PFSK-1 (cell line): Measurements from ENCODE around the gene SIL1.

Experiments used
- FOXP2 ChIP-seq: optimal IDR thresholded peaks from 2 replicates; pipeline ENCODE3; 2011; ENCODE audit warnings: borderline replicate concordance, control low read depth, inconsistent platforms; ENCODE audit not compliant: insufficient read depth; ENCODE audit errors: extremely low read length, extremely low read depth
- POLR2AphosphoS5 ChIP-seq: IDR thresholded peaks from 2 replicates; pipeline ENCODE4 v1.6.1; 2012; ENCODE audit warnings: low read depth, mild to moderate bottlenecking, control low read depth, low read length, moderate library complexity
- SIN3A ChIP-seq: IDR thresholded peaks from 2 replicates; pipeline ENCODE4 v1.6.1; 2012; ENCODE audit warnings: mild to moderate bottlenecking, low read length, moderate library complexity, borderline replicate concordance; ENCODE audit not compliant: insufficient read depth
- TAF1 ChIP-seq: IDR thresholded peaks from 2 replicates; pipeline ENCODE4 v1.6.1; 2012; ENCODE audit warnings: low read length, control low read depth, borderline replicate concordance; ENCODE audit not compliant: insufficient read depth
- TF ChIP-seq, protein P1 (sequence below), 2 experiments: IDR thresholded peaks; 2 replicates each; pipeline versions ENCODE4 v1.6.1 to v1.8.0; 2011 to 2012; ENCODE audit warnings: low read depth in 2 of 2, low read length in 2 of 2, control low read depth in 1 of 2, inconsistent platforms in 1 of 2, mild to moderate bottlenecking in 1 of 2, moderate library complexity in 1 of 2; ENCODE audit not compliant: insufficient read depth in 1 of 2

SIL1 gene

DNA sequence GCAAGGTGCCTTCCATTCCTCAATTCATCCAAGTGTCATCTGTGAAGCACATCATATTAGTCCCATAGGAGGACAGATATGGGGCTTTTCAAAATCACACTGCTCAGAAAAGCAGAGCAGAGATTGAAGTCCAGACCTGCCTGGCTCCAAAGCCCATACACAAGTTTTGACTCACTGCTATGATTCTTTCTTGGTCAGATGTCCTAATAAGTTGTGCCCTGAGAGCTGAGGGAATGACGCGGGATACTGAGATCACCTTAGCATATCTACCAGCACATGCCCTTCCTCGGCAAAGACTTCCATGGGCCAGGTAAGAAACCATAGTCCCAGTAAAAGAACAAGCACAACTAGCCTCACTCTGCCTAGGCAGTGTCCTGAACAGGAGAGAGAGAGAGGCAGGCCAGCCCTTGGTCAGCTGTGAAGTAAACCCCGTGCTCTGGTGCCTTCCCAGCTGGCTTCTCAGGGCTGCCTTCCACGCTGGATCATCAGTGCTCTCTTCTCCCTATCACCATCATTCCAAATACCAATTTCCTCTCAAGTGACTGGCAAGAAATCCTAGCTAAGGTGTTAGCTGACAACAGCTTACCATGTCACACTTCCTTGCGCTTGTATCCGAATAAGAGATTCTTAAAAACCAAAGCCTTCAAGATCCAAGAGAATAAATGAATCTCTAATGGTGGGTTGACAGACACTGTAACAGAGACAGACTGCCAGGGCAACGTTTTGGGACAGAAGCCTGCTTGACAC is 73.2 kb downstream of the SIL1 start:
- TF ChIP-seq TAF1 (no peak), SIN3A (no peak), POLR2AphosphoS5 (no peak), FOXP2 (no peak)
- TF ChIP-seq, protein P1, sequence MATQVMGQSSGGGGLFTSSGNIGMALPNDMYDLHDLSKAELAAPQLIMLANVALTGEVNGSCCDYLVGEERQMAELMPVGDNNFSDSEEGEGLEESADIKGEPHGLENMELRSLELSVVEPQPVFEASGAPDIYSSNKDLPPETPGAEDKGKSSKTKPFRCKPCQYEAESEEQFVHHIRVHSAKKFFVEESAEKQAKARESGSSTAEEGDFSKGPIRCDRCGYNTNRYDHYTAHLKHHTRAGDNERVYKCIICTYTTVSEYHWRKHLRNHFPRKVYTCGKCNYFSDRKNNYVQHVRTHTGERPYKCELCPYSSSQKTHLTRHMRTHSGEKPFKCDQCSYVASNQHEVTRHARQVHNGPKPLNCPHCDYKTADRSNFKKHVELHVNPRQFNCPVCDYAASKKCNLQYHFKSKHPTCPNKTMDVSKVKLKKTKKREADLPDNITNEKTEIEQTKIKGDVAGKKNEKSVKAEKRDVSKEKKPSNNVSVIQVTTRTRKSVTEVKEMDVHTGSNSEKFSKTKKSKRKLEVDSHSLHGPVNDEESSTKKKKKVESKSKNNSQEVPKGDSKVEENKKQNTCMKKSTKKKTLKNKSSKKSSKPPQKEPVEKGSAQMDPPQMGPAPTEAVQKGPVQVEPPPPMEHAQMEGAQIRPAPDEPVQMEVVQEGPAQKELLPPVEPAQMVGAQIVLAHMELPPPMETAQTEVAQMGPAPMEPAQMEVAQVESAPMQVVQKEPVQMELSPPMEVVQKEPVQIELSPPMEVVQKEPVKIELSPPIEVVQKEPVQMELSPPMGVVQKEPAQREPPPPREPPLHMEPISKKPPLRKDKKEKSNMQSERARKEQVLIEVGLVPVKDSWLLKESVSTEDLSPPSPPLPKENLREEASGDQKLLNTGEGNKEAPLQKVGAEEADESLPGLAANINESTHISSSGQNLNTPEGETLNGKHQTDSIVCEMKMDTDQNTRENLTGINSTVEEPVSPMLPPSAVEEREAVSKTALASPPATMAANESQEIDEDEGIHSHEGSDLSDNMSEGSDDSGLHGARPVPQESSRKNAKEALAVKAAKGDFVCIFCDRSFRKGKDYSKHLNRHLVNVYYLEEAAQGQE (IDR thresholded peaks at IDR 0.05; ENCODE audit: insufficient read depth in 1 of 2, low read depth in 2 of 2, low read length in 2 of 2) = no peak

DNA sequence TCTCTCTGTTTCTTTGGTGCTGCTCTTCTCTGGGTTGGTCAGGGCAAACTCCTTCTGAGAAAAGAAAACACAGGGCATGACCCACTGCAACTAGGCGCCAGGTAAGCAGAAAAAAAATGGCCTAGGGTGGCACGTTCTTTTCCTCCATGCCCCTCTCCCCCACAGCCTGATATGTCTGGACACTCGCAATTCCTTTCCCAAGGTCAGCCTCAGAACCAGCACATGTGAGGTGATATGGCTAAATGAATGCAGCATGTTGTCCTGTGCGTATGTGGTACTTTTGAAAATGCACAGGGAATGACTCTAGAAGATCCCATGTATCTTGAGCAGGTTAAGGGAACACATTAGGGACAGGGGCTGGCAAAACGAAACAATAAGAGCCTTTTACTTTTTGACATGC is 77.0 kb downstream of the SIL1 start:
- TF ChIP-seq POLR2AphosphoS5 (no peak), SIN3A (no peak), FOXP2 (no peak), TAF1 (no peak)
- TF ChIP-seq, protein P1 (IDR thresholded peaks at IDR 0.05; ENCODE audit: insufficient read depth in 1 of 2, low read depth in 2 of 2, low read length in 2 of 2) = no peak

DNA sequence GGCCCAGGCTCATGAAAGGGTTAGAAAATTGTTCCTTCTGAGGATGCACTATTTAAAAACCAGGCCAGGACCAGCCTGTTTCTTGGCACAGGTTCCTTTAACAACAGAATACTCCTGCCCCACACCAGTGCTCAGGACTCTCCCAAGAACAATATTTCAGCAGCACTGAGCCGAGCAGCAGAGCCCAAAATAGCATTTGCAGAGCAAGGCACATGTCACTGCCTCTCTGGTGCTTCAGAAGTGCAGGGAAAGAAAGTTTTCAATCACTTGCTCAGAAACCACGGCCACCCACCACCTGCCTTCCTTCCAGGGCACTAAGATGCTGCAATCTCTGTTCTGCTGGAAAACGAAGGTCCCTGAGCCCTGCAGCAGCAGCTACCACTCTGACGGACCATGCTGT is 77.6 kb downstream of the SIL1 start:
- TF ChIP-seq FOXP2 (no peak), POLR2AphosphoS5 (no peak), SIN3A (no peak), TAF1 (no peak)
- TF ChIP-seq, protein P1 (IDR thresholded peaks at IDR 0.05; ENCODE audit: insufficient read depth in 1 of 2, low read depth in 2 of 2, low read length in 2 of 2) = no peak

DNA sequence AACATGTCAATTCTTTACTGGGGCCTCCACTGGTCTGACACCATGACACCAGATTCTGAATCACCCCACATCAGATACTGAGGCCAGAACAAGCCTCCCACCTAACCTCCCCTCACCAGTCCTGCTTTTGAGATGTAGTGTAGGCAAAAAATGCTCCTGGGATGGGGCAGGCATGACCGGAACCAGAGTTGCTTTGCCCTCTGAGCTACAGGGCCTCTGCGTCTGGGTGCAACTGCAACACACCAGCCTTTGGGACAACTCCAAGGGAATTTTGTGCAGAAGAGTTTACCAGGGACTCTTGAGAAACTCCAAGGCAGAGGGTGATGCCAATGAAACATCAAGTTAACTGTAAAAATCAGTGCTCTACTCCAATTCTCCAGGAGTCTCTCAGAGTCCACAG is 79.4 kb downstream of the SIL1 start:
- TF ChIP-seq POLR2AphosphoS5 = no peak

DNA sequence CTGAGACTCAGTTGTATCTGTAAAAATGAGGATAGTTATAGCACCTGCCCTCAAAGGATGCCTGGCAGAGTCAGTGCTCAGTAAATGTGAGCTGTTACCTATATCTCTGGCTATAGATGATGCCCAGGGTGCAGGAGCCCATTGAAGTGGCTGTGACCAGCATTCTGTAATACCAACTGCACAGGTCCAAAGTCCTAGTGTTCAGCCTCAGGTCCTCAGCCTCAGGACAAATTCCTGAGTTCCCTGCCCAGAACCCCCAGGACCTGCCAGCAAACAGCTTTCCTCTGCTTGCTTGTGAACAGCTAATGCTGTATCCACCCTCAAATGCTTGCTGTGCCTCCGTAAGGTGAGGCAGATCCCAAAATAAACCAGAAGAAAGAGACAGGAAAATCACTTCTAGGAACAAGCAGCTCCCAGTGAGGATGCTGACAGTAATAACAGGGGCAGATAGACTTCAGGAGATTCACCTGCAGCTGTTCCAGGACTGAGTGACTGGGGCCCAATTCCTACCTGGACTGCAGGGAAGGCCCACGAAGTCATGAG is 80.8 kb downstream of the SIL1 start:
- no peak for TF ChIP-seq TAF1
- TF ChIP-seq, protein P1 (IDR thresholded peaks at IDR 0.05; ENCODE audit: insufficient read depth in 1 of 2, low read depth in 2 of 2, low read length in 2 of 2) = no peak
- no peak for TF ChIP-seq SIN3A
- no peak for TF ChIP-seq FOXP2
- TF ChIP-seq POLR2AphosphoS5 = no peak
